SIG-M5 treated with dmso at 0.1 percent for 504 hours (cell line): ENCODE measurements around the gene SPATA16.
"Not testable (repeated sequence)": the region's sequence is repeated elsewhere in the genome, so short reads cannot be mapped to it uniquely, and the experiment has no call there.

Experiments used
- DNase-seq: peaks from one replicate; lab custom pipeline; 2025; ENCODE audit not compliant: unreplicated experiment; lab: John Stamatoyannopoulos, UW

The SPATA16 gene

DNA sequence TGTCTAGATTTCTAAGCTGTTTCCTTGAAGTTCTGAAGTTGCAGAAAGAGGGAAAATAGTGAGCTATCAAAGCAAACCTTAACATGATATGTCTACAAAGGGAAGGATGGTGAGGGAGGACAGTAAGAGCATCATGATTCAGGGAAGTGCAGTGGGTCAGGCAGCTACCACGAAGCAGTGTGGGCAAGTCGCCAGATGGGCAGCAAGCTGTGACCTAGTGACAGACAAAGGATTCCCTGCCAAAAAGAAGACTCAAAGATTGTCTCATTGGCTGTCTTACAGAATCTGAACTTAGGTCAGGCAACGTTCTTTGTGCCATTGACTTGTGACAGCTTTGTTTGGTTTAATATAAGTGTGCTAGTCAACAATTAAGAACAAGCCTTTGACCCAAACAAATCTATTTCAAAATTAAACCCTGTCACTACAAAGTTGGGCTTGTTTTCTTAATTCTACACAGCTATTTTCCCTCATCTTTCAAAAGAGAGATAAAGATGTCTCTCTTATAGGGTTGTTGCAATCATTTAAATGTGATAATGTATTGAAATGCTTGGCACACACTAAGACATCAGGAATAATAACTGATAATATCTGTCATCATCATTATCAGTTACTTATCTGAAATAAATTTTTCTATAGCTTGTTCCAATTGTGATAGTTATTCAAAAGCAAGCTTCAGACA lies 237.3 kb downstream of the SPATA16 start:
- DNase-seq: no peak

DNA sequence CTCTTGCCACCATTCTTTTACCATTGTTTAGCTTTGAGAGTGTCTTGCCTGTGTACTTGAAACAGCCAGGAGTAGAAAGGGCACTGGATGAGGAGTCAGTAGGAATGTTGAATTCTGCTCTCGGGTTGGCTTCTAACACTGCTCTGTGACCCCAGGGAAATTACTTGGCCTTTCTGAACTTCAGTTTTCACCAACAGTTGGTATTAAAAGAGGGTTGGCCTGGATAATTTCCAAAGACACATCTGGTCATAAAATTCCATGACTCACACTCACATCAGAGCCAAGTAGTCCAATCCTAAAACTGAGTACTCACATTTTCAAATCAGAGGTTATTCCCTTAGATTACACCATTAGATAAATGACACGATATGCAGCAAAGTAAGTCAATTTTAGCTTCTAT lies 248.9 kb downstream of the SPATA16 start:
- DNase-seq: no peak

DNA sequence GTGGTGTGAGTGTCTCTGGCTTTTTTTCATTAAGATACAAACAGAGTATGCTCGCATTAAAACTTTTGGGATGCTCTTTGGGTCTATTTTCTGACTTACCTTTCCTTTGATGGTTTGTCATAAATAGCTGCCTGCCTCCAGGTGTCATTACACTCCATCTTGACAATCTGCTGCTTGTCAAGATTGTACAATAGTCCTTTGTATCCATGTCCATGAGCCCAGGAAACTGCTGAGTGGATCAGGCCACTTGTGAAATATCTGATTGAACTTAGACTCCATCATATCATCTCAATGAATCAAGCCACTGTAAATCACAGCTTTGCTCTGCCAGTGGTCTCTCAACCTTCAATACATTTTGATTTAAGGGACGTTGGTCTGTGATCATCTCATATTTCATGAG lies 255.3 kb downstream of the SPATA16 start:
- DNase-seq: no peak

DNA sequence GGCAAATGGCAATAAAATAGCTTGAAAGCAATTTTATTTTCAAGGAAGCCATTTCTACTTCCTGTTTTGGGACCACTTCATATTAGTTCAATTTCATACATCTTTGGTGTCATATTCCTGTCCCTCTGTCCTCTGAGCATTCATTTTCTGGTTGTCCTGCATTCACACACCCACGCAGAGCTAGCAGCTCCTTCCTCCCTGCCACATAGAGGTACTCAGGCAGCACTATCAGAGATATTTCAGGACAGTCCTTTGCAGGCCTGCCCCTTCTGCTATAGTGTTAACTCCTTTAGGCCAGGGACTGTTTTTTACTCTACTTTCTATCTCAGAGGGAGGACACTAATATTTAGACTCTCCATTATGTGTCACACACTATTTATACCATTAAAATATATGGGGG lies 258.5 kb downstream of the SPATA16 start:
- no peak for DNase-seq

DNA sequence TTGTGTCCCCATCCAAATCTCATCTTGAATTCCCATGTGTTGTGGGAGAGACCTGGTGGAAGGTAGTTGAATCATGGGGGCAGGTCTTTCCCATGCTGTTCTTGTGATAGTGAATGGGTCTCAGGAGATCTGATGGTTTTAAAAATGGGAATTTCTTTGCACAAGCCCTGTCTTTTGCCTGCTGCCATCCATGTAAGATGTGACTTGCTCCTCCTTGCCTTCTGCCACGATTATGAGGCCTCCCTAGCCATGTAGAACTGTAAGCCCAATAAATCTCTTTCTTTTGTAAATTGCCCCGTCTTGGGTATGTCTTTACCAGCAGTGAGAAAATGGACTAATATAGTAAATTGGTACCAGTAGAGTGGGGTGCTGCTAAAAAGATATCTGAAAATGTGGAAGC lies 261.7 kb downstream of the SPATA16 start:
- DNase-seq: not testable (repeated sequence)

DNA sequence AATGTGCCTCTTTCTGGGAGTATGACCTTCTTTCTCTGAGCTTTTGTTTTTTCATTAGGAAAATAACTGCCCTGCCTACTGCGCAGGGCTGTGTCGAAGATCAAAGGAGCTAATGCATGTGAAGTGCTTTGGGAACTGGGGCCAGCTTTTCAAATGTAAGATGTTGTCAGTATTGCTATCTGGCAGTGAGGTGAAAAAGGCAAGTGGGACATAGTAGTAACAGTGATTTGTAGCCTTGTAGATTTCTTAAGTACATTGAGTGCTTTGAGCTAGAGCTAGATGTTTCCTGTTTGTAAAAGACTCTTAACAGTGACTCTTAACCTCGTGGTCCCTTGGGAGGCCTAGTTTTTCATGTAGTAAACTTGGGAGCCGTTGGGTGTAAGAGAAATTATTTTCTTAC lies 264.0 kb downstream of the SPATA16 start:
- DNase-seq: no peak

DNA sequence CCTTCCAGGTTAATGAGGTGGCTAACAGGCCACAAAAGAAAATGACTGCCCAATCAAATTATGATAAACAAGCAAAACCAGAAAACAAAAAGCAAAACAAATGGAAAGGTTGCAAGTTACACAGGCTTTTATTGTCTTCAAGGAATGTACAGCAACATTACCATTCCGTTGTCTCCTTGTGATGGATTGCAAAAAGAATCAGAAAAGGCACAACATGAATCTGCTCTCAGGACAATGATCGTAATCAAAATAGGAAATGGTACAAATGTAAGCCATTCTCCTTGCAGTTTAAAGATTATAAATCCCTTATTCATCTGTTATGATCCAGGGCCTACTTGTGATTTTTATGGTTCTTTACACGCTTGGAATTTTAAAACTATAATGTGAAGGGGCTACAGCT lies 264.7 kb downstream of the SPATA16 start:
- DNase-seq: no peak

DNA sequence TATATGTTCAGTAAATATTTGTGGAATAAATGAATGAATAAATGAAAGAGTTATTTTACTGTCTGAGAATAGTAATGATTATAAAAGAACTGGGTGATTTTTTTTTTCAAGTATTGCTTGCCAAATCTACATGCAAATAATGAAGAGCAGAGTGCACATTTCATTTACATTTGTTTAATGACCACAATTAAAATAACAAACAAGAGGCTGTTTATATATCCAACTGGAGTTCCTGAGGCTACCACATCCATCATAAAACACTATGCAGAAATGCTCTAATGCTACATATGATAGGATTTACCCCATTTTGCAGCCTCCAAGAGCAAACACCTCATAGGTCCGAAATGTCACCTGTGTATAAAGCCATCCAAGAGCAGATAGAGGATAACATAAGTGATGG lies 266.0 kb downstream of the SPATA16 start:
- DNase-seq: no peak

DNA sequence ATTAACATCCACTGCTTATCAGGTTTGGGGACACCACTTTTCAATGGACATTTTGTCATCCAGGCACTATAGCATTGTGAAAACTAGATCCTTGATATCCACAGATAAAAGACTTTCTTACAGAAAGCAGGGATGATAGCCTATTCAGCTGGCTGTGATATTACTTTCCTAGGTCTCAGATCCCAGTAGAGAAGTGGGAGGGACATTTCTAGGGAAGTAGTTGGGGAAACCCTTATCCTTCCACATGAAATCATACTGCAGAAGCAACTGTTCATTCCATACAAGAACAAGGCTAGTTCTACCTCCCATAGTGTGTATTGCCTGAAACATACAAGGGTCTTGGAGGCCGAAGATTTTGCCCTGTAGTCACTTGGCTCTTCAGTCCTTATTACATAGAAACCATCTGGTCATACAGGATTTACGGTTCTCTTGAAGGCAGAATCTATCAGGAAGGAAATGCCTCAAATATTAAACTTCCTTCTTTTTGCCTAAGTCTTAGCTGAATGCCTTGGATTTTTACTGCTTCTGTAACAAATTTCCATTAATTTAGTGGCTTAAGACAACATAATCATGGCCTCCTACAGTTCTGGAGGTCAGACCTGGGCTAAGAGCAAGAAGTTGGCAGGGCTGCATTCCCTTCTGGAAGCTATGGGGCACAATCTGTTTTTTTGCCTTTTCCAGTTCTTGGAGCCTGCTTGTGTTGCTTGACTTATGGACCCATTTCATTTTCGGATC lies 271.1 kb downstream of the SPATA16 start:
- DNase-seq: no peak

DNA sequence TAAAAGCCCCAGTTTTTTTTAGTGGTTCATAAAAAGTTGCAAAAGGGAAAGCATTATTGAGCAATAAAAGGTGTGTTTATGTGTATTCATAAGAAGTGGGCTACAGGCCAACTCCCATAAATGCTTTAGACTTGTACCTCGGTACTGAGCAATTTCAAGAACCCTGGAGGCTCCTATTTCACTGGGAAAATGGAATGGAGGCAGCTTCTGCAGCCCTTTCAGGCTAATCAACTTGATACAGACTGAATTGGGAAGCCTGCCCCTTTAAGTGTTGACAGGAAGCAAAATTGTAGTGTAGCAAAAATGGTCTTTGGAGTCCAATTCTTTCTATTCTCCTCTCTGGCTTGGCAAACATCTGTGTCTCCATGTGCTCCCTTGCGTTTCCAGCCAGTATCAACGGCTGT lies 271.7 kb downstream of the SPATA16 start:
- DNase-seq: no peak

DNA sequence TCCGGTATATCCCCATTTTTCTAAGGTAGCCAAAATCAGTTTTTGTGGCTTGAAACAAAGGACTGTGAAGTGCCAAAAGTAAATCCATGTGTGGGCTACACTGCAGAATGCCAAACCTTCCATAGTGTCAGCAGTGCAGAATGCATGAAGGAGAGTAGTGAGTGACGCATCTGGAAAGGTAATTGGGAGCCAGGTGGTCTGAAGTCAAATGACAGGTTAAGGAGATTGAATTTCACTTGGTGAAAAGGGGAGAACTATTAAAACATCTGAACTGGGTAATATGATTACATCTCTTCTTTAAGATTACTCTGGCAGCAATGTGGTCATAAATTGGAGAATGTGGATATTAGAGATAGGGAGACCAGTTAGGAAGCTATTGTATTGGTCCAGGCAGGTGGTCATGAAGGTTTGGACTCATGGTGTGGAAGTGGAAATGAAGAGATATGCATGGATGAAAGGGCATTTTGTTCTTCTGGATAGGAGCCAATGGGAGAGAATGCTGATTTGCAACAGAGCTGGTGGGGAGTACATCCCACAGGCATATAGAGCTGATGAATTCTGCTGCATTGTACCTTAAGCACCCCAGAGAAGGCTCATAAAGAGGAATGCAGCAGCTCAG lies 272.3 kb downstream of the SPATA16 start:
- no peak for DNase-seq

DNA sequence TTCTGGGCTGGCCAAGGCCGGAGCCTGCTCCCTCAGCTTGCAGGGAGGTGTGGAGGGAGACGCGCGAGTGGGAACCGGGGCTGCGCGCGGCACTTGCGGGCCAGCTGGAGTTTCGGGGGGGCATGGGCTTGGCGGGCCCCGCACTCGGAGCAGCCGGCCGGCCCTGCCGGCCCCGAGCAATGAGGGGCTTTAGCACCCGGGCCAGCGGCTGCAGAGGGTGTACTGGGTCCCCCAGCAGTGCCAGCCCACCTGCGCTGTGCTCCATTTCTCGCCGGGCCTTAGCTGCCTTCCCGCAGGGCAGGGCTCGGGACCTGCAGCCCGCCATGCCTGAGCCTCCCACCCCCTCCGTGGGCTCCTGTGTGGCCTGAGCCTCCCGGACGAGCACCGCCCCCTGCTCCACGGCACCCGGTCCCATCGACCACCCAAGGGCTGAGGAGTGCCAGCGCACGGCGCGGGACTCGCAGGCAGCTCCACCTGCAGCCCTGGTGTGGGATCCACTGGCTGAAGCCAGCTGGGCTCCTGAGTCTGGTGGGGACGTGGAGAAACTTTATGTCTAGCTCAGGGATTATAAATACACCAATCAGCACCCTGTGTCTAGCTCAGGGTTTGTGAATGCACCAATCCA lies 274.2 kb downstream of the SPATA16 start:
- DNase-seq: not testable (repeated sequence)

DNA sequence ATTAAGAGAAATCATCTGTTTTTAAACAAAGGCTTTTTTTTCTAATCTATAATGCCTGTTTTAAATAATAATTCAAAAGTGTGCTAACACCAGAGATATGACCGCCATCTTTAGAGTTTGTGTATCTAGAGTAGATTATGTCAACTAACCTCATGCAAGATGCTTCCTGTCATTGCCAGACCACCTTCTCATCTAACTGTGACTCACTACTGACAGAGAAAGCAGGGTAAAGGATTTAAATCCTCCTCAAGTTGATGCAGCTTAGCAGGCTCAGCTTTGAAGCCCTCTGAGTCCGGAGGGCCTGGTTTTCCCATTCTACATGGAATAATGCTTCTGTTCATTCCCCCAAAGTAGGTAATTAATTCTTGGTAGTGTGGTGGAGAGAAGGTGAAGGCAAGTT lies 282.0 kb downstream of the SPATA16 start:
- DNase-seq: no peak

DNA sequence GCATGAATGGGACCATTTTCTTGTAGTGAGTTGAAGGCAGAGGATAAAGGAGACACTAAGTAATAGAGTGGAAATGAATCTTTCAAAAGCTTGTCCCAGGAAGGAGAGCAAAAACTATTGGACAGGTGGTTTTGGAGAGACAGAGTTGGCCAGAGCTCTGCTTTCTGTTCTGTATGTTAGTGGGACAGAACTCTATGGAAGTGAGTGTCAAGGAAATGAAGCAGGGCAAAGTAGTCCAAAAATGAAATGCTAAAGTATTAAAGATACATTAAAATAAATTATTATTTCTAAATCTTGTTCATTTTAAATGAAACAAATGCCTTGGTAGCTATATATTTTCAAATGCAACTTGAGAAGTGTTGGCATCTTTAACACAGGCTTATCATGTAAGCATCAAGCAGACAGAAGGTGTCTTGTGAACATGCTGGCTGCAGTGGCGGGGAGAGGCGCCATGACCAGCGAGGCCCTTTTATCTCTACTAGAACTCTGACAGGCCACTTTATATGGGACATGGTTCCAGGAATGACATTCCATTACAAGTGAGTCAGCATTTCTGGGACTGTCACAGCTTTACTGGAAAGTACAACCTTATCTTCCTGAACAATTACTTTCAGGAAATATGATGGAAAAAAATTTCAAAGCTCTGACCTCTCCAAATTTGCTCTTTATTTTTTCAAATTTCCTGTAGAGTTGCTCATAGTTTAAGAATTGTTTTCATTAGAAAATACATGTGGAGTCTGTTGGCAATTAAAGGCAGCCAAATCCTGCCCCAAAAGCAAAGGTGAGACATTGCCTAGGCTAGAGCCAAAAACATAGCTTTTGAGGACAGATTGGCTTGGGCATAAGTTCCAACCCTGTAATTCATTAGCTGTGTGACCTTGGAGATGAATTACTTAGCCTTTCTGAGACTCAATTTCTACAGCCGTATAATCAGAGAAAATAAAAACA lies 284.0 kb downstream of the SPATA16 start:
- DNase-seq: no peak

DNA sequence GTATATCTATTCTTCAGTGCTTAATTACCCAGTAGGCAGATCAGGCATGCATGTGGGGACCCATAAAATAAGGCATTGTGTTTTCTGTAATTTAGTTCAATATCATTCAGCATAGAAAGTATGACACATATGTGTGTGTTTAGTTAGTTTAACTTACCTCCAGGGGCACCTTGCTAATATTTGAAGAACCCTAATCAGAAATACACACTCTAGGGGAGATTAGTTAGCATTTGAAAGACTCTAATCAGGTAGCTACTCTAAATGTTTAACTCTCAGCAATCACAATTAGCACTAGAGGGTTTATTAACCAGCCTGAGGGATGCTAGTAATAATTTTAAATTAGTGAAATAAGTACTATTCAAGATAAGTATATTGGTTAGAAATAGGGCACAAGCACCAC lies 286.0 kb downstream of the SPATA16 start:
- no peak for DNase-seq

DNA sequence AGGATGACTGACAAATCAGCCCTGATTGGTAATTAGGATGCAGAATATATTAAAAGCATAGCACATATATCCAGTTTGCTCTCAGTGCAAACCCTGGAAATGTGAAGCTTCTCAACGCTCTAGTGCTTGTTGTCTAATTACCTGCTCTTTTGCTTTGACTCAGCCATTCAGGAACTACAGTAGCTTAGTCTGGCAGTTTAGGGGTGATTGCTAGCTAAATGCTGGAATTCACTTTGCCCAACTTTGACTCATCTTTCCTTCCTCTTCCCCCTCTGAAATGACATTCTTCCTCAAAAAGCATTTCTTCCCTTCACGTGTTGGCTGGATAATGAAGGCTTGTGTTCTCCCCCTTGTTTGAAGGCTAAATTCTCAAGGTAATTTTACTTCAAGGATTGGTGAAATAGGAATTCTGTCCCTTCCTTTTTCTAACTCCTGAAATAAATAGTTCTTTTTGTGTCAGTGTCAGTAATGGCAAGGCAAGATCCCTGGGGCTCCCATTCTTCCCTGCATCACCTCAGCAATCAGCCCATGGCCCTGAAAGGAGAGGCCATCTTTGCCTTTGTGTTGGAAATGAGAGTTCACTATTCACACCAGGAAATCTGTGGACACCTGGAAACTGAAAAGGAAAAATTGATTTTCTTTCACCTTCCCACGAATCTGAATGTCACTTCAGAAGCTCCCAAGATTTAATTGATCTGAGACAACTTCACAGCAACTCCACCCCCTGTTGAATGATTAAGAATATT lies 286.9 kb downstream of the SPATA16 start:
- DNase-seq: no peak

DNA sequence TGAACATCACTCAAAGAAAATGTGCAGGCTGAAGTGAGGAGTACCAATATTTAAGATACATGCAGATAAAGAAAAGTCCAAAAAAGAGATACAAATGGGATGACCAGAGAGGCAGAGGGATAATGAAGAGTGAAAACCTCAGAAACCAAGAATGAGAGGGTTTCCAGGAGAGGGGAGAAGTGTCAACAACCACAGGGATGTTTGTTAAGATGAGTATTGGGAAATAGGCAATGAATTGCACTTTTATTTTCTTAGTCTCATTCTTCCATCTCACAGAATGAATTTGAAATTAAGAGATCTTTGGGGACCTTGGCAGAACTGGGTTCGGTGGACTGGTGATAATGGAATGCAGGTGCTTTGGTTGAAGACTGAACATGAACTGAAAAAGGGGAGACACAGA lies 288.0 kb downstream of the SPATA16 start:
- no peak for DNase-seq

DNA sequence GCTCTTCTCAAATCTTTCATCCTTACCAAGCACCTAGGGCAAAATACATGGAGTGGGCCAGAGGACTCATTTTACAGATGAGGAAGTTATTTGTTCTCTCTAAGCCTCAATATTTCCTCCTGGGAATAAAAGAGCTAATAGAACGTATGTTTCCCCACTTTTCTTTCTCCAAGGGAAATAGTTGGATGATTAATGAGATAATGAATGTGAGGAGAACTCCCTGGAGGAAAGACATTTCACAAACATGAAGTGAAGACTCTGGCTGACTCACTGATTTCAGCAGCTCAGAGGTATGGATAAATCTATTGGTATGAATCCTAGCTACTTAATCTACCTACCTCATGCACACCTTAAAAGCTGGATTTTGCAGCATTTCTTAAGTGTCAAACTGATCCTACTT lies 292.1 kb downstream of the SPATA16 start:
- DNase-seq: no peak

DNA sequence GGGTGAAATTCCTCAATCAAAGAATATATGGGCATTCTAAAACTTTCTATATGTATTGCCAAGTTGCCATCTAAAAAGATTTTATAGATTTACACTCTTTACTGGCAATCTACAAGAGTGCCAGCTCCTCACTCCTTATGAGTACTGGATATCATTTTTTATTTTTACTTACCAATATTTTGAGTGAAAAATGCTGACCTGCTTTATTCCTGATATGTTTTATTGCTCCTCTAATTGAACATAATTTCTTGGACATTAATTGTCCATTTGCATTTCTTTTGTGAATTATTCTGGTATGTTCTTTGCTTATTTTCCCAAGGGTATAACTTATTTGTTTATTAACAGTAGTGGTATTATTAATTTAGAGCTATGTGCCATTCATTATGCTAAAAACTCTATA lies 293.7 kb downstream of the SPATA16 start:
- no peak for DNase-seq

DNA sequence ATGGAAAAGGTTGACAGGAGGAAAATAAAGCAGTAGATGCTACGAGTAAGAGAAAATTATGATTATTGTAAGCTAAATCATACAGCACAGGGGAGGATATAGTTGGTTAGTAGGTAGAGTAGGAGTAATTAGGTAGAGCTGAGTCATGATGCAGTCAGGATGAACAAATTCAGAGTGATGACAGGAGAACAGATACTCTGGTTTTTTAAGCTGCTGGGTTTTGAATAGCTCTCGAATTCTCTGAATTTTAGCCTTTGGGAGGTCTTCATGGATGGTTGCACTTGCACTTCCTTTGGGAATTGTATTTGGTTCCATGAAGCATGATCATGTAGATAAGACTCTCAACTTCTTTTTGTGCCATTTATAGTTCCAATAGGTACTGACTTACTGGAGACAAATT lies 294.3 kb downstream of the SPATA16 start:
- DNase-seq: no peak
